H9 (cell line): ENCODE results near the gene UNC5C. TPM values are rescaled to one million over a fixed set of nuclear protein-coding genes. Genes with fewer than 3 reads are reported as not detected.

Experiments
- DNase-seq: peaks from one replicate; pipeline ENCODE4 v3.0.0-alpha.2; 2017
- H2AFZ ChIP-seq: one replicate; pipeline ENCODE4 v1.6.1; 2013; ENCODE audit warnings: mild to moderate bottlenecking, low read length, control low read depth, moderate library complexity
- H2AK5ac ChIP-seq: 2 replicates; pipeline ENCODE4 v1.6.1; 2013; ENCODE audit warnings: low read length, control low read depth, mixed read lengths; ENCODE audit not compliant: insufficient read length
- H2BK120ac ChIP-seq: one replicate; pipeline ENCODE4 v1.6.1; 2013; ENCODE audit warnings: low read depth, mild to moderate bottlenecking, low read length, control low read depth, inconsistent platforms; ENCODE audit not compliant: poor library complexity, severe bottlenecking
- H2BK12ac ChIP-seq: 2 replicates; pipeline ENCODE4 v1.6.1; 2013; ENCODE audit warnings: low read length, control low read depth, mixed read lengths, low read depth; ENCODE audit not compliant: insufficient read length
- H2BK15ac ChIP-seq: 2 replicates; pipeline ENCODE4 v1.6.1; 2013; ENCODE audit warnings: low read depth, low read length, control low read depth
- H2BK20ac ChIP-seq: one replicate; pipeline ENCODE4 v1.6.1; 2013; ENCODE audit warnings: low read depth, mild to moderate bottlenecking, low read length, control low read depth, inconsistent platforms; ENCODE audit not compliant: poor library complexity, severe bottlenecking
- H2BK5ac ChIP-seq: 2 replicates; pipeline ENCODE4 v1.6.1; 2013; ENCODE audit warnings: low read length, control low read depth, mixed read lengths; ENCODE audit not compliant: insufficient read length
- H3K14ac ChIP-seq: 2 replicates; pipeline ENCODE4 v1.6.1; 2013; ENCODE audit warnings: low read length, control low read depth; ENCODE audit not compliant: insufficient read depth
- H3K18ac ChIP-seq: 2 replicates; pipeline ENCODE4 v1.6.1; 2013; ENCODE audit warnings: low read depth, mild to moderate bottlenecking, mixed read lengths, low read length, control low read depth; ENCODE audit not compliant: insufficient read length
- H3K23ac ChIP-seq: 2 replicates; pipeline ENCODE4 v1.6.1; 2013; ENCODE audit warnings: low read length, control low read depth, mixed read lengths, low read depth; ENCODE audit not compliant: insufficient read length
- H3K23me2 ChIP-seq: 2 replicates; pipeline ENCODE4 v1.6.1; 2013; ENCODE audit warnings: low read depth, mild to moderate bottlenecking, mixed read lengths, low read length, control low read depth; ENCODE audit not compliant: insufficient read length, poor library complexity, severe bottlenecking
- H3K27ac ChIP-seq: 2 replicates; pipeline ENCODE4 v1.5.1; 2013; ENCODE audit warnings: low read length, control low read depth, mixed read lengths, low read depth; ENCODE audit not compliant: insufficient read length
- H3K27me3 ChIP-seq: 2 replicates; pipeline ENCODE4 v1.6.1; 2013; ENCODE audit warnings: low read length, control low read depth, inconsistent platforms; ENCODE audit not compliant: insufficient read depth
- H3K4ac ChIP-seq: 2 replicates; pipeline ENCODE4 v1.6.1; 2013; ENCODE audit warnings: low read depth, mild to moderate bottlenecking, control low read depth, inconsistent platforms, low read length, moderate library complexity
- H3K4me1 ChIP-seq: 2 replicates; pipeline ENCODE4 v1.6.1; 2013; ENCODE audit warnings: low read length, control low read depth, inconsistent platforms; ENCODE audit not compliant: insufficient read depth
- H3K4me2 ChIP-seq: 2 replicates; pipeline ENCODE4 v1.6.1; 2013; ENCODE audit warnings: low read length, control low read depth, mixed read lengths; ENCODE audit not compliant: insufficient read length, insufficient read depth
- H3K56ac ChIP-seq: 2 replicates; pipeline ENCODE4 v1.6.1; 2013; ENCODE audit warnings: low read depth, mild to moderate bottlenecking, mixed read lengths, low read length, control low read depth; ENCODE audit not compliant: insufficient read length
- H3K79me1 ChIP-seq: 2 replicates; pipeline ENCODE4 v1.6.1; 2013; ENCODE audit warnings: low read depth, mild to moderate bottlenecking, moderate library complexity, low read length, control low read depth, inconsistent platforms; ENCODE audit not compliant: insufficient read depth, poor library complexity, severe bottlenecking
- H3K79me2 ChIP-seq: 2 replicates; pipeline ENCODE4 v1.6.1; 2013; ENCODE audit warnings: low read length, control low read depth, inconsistent platforms; ENCODE audit not compliant: insufficient read depth
- H3K9ac ChIP-seq: 2 replicates; pipeline ENCODE4 v1.6.1; 2013; ENCODE audit warnings: low read length, control low read depth, mixed read lengths; ENCODE audit not compliant: insufficient read length; ENCODE audit errors: extremely low read depth
- H3K9me3 ChIP-seq: one replicate; pipeline ENCODE4 v1.6.1; 2013; ENCODE audit warnings: low read depth, low read length, inconsistent platforms; ENCODE audit not compliant: control insufficient read depth
- H3T11ph ChIP-seq: one replicate; pipeline ENCODE4 v1.6.1; 2013; ENCODE audit warnings: mild to moderate bottlenecking, low read length, control low read depth, inconsistent platforms
- H4K20me1 ChIP-seq: one replicate; pipeline ENCODE4 v1.6.1; 2013; ENCODE audit not compliant: control insufficient read depth, insufficient read length, insufficient read depth
- H4K5ac ChIP-seq: 2 replicates; pipeline ENCODE4 v1.6.1; 2013; ENCODE audit warnings: low read depth, mild to moderate bottlenecking, mixed read lengths, low read length, control low read depth; ENCODE audit not compliant: insufficient read length
- H4K8ac ChIP-seq: replicated peaks from 2 replicates; pipeline ENCODE4 v1.6.1; 2013; ENCODE audit warnings: low read length, control low read depth, mixed read lengths, low read depth; ENCODE audit not compliant: insufficient read length
- H4K91ac ChIP-seq: 2 replicates; pipeline ENCODE4 v1.6.1; 2013; ENCODE audit warnings: low read depth, mild to moderate bottlenecking, moderate library complexity, mixed read lengths, low read length, control low read depth; ENCODE audit not compliant: insufficient read length
- H3K27ac Mint-ChIP-seq, 3 experiments: 2 replicates in 2 of 3; 3 replicates in 1 of 3; pipeline ENCODE4 v1.8.0; 2020 to 2021; ENCODE audit warnings: mixed read lengths in 3 of 3, mild to moderate bottlenecking in 1 of 3, moderate library complexity in 1 of 3
- H3K27me3 Mint-ChIP-seq: 2 replicates; pipeline ENCODE4 v1.8.0; 2021; ENCODE audit warnings: low read depth, mild to moderate bottlenecking, moderate library complexity, mixed read lengths
- H3K36me3 Mint-ChIP-seq, 3 experiments: 2 replicates in 2 of 3; 3 replicates in 1 of 3; pipeline ENCODE4 v1.8.0; 2020 to 2021; ENCODE audit warnings: low read depth in 3 of 3, mixed read lengths in 3 of 3; ENCODE audit not compliant: insufficient read depth in 1 of 3
- H3K4me1 Mint-ChIP-seq, 2 experiments: 2 replicates each; pipeline ENCODE4 v1.8.0; 2020; ENCODE audit warnings: mixed read lengths in 2 of 2
- H3K4me3 Mint-ChIP-seq, 2 experiments: 2 replicates in 1 of 2; 3 replicates in 1 of 2; pipeline ENCODE4 v1.8.0; 2020 to 2021; ENCODE audit warnings: mild to moderate bottlenecking in 2 of 2, mixed read lengths in 2 of 2, moderate library complexity in 1 of 2
- H3K9me3 Mint-ChIP-seq, 2 experiments: 2 replicates in 1 of 2; 3 replicates in 1 of 2; pipeline ENCODE4 v1.8.0; 2020; ENCODE audit warnings: mild to moderate bottlenecking in 2 of 2, mixed read lengths in 2 of 2, moderate library complexity in 1 of 2
- WGBS: extraction: QIAGEN DNeasy Blood & Tissue Kit; methylation state at CpG from one replicate; pipeline ENCODE4 v1.1.7; 2013; ENCODE audit warnings: missing lambda C conversion rate, low lambda C conversion rate, mixed read lengths; ENCODE audit not compliant: insufficient read length; ENCODE audit errors: extremely low coverage; 5-methylcytosine and 5-hydroxymethylcytosine counted together
- total RNA-seq: library from RNA; stranded (reverse); gene quantifications from 2 replicates; pipeline ENCODE4 v1.2.1, GENCODE V29; 2021
- TF ChIP-seq, protein P1 (sequence below): fragments of 200-600 bp; sonication (generic); conservative IDR thresholded peaks from 3 replicates; pipeline ENCODE4 v1.8.0; 2021; ENCODE audit warnings: antibody characterized with exemption, mild to moderate bottlenecking

Gene UNC5C
- total RNA-seq, 1 experiment from 2014 or later: not detected

DNA sequence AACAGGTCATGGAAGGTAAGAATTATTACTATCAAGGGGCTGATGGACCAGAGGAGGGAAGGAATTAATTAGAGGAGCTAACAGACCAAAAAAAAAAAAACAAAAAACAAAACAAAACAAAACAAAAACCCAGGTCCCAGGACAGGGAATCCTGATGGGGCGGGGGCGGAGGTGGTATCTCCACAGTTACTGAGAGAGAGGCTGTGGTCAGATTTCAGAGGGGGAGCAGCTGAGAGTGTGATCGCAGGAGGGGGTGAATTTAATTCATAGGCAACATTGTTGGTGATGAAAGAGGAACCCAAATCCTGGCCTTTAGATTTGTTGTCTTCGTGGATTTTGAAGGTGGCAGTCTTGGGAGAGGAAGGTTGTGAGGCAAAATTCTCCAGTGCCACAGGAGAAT is 389.4 kb downstream of the UNC5C start:
- Mint-ChIP-seq H3K27ac (peak overlapping the region in 1 of 3 experiments; percentile 68; a peak in 3 of 7 replicates), H3K4me1 (peaks cover 24 to 27% of the 10 kb centered on the region in 2 experiments)

More for the DNA sequence above, 389.4 kb downstream of the UNC5C start:
- no peaks in the 10 kb centered on the region for H3K27me3 Mint-ChIP-seq
- Histone ChIP-seq H4K91ac (no peak overlapping the region), H2BK5ac (no peak overlapping the region), H3K23me2 (no peaks in the 10 kb centered on the region), H4K5ac (no peak overlapping the region), H3K18ac (no peak overlapping the region), H3K4me2 (no peak overlapping the region), H3K9me3 (no peaks in the 10 kb centered on the region), H3K79me2 (no peaks in the 10 kb centered on the region), H3K4ac (no peak overlapping the region), H3K23ac (no peak overlapping the region), H2BK12ac (no peak overlapping the region), H4K20me1 (no peaks in the 10 kb centered on the region), H3K9ac (no peak overlapping the region), H2AK5ac (no peak overlapping the region), H4K8ac (no peak overlapping the region), H3K56ac (no peak overlapping the region), H3T11ph (no peak overlapping the region), H3K27me3 (no peaks in the 10 kb centered on the region), H2BK15ac (no peak overlapping the region), H3K14ac (no peak overlapping the region), H2AFZ (no peak overlapping the region), H2BK20ac (no peak overlapping the region), H3K27ac (no peak overlapping the region), H3K79me1 (no peaks in the 10 kb centered on the region), H3K4me1 (peaks cover 4% of the 10 kb centered on the region; the same call in 1 of the 2 replicates), H2BK120ac (no peak overlapping the region)
- DNase-seq: no peak
- WGBS: no CpG with 5 or more reads among the region's 4 CpGs
- no peak overlapping the region for H3K4me3 Mint-ChIP-seq
- peaks cover 0 to 2% of the 10 kb centered on the region in 2 experiments; a peak in 1 of 5 replicates for H3K9me3 Mint-ChIP-seq
- H3K36me3 Mint-ChIP-seq: no peaks in the 10 kb centered on the region; a peak in 1 of 7 replicates
- TF ChIP-seq, protein P1, sequence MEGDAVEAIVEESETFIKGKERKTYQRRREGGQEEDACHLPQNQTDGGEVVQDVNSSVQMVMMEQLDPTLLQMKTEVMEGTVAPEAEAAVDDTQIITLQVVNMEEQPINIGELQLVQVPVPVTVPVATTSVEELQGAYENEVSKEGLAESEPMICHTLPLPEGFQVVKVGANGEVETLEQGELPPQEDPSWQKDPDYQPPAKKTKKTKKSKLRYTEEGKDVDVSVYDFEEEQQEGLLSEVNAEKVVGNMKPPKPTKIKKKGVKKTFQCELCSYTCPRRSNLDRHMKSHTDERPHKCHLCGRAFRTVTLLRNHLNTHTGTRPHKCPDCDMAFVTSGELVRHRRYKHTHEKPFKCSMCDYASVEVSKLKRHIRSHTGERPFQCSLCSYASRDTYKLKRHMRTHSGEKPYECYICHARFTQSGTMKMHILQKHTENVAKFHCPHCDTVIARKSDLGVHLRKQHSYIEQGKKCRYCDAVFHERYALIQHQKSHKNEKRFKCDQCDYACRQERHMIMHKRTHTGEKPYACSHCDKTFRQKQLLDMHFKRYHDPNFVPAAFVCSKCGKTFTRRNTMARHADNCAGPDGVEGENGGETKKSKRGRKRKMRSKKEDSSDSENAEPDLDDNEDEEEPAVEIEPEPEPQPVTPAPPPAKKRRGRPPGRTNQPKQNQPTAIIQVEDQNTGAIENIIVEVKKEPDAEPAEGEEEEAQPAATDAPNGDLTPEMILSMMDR: no peak
